ENCODE results near the gene PEPD.

Gene PEPD

GRCh38 chr19:33405254-33405552 is 116.4 kb downstream of the PEPD start:
- no peak for DNase-seq (ENCODE audit: low read depth)
- H3K4me3 ChIP-seq (ENCODE audit: low read length): no peak overlapping the region
- TF ChIP-seq CTCF (IDR thresholded peaks at IDR 0.05; ENCODE audit: insufficient read depth, low read depth, low read length, missing control alignments): no peak

- no peak for TF ChIP-seq CTCF (IDR thresholded peaks at IDR 0.05; ENCODE audit: insufficient read depth, low read depth, low read length, missing control alignments)
- DNase-seq (ENCODE audit: low read depth): no peak
- no peak overlapping the region for H3K4me3 ChIP-seq (ENCODE audit: low read length)
These were observed 116.9 kb downstream of the PEPD start for GRCh38 chr19:33404506-33405253.

GRCh38 chr19:33403973-33404304 is 117.7 kb downstream of the PEPD start:
- H3K4me3 ChIP-seq (ENCODE audit: low read length): no peak overlapping the region
- no peak for TF ChIP-seq CTCF (IDR thresholded peaks at IDR 0.05; ENCODE audit: insufficient read depth, low read depth, low read length, missing control alignments)
- DNase-seq (ENCODE audit: low read depth): no peak

- TF ChIP-seq CTCF (IDR thresholded peaks at IDR 0.05; ENCODE audit: insufficient read depth, low read depth, low read length, missing control alignments): no peak
- no peak for DNase-seq (ENCODE audit: low read depth)
- no peak overlapping the region for H3K4me3 ChIP-seq (ENCODE audit: low read length)
These were observed 118.2 kb downstream of the PEPD start for GRCh38 chr19:33403221-33403972.

GRCh38 chr19:33402421-33403220 is 119.0 kb downstream of the PEPD start:
- DNase-seq (ENCODE audit: low read depth): peak; percentile 21
- H3K4me3 ChIP-seq (ENCODE audit: low read length): no peak overlapping the region
- peak; percentile 36 for TF ChIP-seq CTCF (IDR thresholded peaks at IDR 0.05; ENCODE audit: insufficient read depth, low read depth, low read length, missing control alignments)

GRCh38 chr19:33401683-33402420 is 119.7 kb downstream of the PEPD start:
- no peak for TF ChIP-seq CTCF (IDR thresholded peaks at IDR 0.05; ENCODE audit: insufficient read depth, low read depth, low read length, missing control alignments)
- H3K4me3 ChIP-seq (ENCODE audit: low read length): no peak overlapping the region
- DNase-seq (ENCODE audit: low read depth): no peak
